Placental pericyte (primary cell): Measurements from ENCODE around the gene DPH7. TPM values are rescaled to one million over a fixed set of nuclear protein-coding genes. Genes with fewer than 3 reads are reported as not detected.

ENCODE experiments used
- total RNA-seq: library from RNA; depleted of rRNA; stranded (reverse); fragments of >200 nt; gene quantifications from 2 replicates; pipeline ENCODE4 v1.2.3, GENCODE V29; 2012

DPH7 gene
- total RNA-seq = 26.7 and 29.5 TPM in 2 replicates

DNA sequence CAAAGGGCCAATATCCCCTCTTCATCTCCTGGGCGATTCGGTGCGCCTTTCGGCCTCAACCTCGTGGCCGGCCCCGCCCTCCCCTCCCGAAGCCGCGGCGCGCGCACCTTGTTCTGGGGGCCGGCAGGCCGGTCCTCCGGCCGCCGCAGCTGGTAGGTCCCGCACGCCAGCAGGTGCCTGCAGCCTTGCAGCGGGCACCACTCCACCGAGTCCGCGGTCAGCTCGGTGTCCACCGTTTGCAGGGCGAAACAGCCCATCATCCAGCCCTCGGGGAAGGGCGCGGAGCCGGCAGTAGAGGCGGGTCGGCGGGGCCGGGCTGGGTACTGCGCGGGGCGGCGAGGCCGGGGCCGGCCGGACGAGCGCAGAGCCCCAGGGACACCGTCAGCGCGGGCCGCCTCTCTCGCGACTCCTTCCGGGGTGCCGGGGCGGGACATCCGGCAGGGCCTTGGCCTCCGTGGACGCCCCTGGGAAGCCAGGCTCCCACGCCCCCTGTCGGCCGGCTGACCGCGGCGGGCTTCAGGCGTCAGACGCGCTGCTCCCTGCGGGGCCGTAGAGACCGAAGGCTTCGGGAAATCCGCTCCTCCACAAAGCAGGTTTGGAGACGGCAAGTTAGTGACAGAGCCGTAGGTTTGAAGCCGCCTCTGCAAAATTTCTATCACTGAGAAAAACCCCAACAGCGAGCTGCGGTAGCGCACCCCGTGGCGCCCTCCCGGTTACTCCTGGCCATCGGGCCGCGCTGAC is at the start of gene DPH7:
TSS of gene DPH7 (minus strand) at position 408 of the 741 bp plus-strand sequence. CDS start at position 260, 148 bp downstream.

DNA sequence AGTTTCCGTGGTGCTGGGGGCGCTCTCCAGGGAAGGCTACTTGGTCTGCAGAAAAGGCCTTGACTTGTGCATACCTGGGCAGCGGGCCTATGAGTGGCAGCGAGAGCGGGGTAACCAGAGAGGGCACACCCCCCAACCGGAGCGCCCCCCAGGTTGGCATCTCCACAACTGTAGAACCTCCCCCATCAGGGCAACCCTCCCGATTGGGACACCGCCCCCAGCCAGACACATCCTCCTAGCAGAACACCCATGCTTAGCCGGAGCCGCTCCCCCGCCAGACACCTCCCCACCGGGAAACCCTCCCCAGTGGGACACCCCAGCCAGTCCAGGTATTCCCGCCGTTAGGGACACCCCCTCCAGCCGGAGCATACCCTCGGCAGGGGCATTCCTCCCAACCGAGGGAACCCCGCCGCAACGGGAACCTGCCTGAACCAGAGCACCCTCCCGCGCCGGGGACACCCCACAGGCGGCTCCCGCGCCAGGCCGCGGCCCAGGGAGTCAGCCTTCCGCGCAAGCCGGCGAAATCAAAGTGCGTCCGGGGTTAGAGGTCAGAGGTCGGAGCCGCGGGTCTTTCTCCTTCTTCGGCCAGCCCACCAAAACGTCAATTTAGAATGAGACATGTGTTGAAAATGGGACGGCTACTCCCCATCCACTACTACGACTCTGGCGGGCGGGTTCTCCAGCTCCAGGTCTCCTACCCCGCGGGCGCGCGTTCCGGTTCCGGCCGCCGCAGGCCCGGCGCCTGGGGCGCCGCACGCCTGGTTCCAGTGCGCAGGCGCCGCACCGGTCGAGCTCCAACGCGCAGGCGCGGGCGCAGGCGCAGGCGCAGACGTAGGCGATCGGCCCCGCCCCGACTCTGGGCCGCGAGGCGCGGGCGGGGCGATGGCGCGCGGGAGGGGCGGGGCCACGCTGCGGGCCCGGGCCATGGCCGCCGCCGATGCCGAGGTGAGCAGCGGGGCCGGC is 39.7 kb upstream of the DPH7 start, which contains the start of gene EHMT1:
TSS of gene EHMT1 (plus strand) at position 901 of the 963 bp plus-strand sequence. CDS start at position 925, 24 bp downstream.

DNA sequence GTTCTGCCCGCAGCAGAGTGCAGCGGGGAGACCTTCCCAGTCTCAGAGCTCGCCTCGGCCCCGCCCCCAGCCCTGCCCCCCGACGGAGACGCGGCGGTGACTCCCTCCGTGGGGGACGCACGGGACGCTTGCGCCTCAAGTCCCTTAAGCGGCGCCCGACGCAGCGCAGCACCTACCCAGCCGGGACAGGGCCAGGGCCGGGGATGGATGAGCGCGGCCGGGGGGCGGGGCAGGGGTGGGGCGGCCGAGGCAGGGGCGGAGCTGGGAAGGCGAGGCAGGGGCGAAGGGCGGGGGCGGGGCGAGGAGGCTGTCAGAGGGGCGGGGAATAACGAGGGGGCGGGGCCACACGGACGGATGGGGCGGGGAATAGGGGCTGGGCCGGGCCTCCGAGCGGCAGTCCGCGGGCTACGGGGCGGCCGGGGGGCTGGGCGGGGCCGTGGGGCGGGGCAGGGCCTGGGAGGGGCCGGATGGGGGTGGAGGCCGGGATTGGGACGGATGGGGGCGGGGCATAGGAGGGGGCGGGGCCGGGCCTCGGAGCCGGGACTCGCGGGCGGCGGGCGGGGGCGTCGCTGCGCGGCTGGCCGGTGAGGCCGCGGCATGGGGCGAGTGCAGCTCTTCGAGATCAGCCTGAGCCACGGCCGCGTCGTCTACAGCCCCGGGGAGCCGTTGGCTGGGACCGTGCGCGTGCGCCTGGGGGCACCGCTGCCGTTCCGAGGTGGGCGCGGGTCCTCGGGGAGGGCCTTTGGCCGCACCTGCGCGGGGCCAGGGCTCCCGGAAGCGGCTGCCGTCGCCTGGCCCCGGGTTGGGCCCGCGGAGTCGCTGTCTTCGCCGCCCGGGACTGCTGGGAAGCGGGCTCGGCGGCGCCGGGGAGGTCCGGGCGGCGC is 26.6 kb upstream of the DPH7 start, which contains the start of gene ARRDC1:
TSS of gene ARRDC1 (plus strand) at position 566 of the 884 bp plus-strand sequence. CDS start at position 598, 32 bp downstream.

DNA sequence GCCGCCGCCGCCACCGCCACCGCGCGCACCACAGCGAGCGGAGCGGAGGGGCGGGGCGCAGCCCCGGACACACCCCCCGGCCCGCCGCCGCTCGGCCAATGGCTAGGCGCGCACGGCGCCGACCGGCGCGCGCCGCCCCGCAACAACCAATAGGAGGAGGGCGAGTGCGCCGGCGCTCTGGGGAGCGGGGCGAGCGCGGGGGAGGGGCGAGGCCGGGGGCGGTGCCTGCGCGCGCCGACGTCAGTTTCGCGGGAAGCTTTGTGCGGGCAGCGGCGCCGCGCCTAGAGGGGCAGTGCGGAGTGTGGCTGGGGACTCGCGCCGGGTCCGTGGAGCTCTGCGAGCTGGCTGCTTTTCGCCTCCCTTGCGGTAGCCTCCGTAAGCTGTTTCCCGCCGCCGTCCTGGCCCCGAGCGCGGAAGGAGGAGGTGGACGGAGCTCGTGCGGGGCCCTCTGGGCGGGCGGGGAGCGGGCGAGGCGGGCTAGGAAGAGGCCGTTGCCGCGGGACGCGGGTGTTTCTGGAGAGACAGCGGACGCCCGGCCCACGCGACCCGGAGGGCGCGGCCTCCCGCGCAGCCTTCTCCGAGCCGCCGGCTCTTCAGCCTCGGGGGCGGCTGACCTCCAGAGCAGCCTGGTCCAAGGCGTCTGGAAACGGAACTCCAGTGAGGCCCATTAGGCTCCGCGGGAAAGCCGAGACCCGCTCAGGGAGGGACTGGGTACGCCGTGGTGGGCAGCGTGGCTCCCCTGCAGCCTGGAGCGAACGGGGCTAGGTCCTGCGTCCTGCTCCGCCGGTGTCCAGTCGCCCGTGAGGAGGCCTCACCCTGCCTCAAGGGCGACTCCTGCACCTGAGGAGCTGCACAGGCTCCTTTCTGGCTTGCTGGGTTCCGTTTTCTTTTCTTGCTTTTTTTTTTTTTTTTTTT is 12.0 kb upstream of the DPH7 start, which contains the start of gene ZMYND19:
TSS of gene ZMYND19 (minus strand) at position 44 of the 915 bp plus-strand sequence. CDS start 249 bp downstream, outside the sequence.

DNA sequence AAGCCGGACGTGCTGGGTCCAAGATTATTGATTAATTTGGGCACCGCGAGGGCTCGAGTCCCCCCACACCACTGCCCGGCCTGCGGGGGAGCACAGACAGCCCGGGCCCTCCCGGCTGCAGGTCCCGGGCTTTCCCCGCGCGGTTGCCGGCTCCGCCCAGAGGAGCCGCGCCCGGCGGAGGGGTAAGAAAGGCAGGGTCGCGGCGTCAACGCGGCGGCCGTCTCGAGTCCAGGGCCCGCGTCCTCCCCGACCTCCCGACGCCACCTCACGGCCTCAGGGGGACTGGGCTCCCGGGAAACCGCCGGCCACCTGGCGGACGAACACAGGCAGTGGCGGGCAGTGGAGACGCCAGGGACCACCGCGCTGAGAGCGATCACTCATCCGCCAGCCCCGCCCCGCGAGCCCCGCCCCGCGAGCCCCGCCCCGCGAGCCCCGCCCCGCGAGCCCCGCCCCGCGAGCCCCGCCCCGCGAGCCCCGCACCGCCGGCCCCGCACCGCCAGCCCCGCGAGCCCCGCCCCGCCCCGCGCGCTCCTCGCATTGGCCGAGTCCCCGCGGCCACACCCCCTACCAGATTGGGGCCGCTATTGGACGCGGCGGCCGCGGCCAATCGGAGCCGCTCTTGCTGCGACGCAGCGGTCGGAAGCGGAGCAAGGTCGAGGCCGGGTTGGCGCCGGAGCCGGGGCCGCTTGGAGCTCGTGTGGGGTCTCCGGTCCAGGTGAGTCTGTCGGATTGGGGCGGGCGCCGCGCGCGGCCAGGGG is 27.3 kb downstream of the DPH7 start, which contains the start of gene MRPL41:
TSS of gene MRPL41 (plus strand) at position 616 of the 758 bp plus-strand sequence. CDS start 203 bp downstream, outside the sequence.

DNA sequence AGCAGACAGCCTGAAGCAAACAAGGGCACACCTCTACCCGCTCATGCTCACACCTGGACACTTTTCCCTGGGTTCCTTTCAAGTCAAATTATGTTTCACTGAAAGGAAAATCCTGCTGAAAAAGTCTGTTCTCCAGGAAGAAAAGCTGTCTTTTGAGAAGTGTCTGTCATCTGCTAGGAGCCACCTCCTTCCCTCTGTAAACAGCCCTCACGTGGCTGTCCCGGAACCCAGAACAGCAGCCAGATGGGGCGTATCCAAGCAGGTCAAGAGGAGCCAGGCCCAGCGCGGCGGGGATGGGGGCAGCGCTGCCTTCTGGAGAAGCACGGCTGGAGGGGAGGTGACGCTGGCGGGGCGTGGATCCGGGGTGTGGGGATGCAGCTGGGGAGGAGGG is 28.5 kb downstream of the DPH7 start, which contains the start of gene PNPLA7:
TSS of gene PNPLA7 (minus strand) at position 172 of the 391 bp plus-strand sequence. CDS start 205 bp downstream, outside the sequence.

Other genes starting within 250 kb of the DPH7 start
- 5.4 and 8.3 TPM in 2 replicates for gene EXD3, start 155.8 kb downstream of the DPH7 start, total RNA-seq
- gene NOXA1, start 155.5 kb downstream of the DPH7 start, total RNA-seq = 0.14 and 0.66 TPM in 2 replicates
- gene ENTPD8, start 137.6 kb downstream of the DPH7 start, total RNA-seq = not detected in 2 replicates
- gene NSMF, start 119.6 kb downstream of the DPH7 start, total RNA-seq = 27.1 and 38.3 TPM in 2 replicates
- 0.86 and 1.1 TPM in 2 replicates for gene PNPLA7, start 28.5 kb downstream of the DPH7 start, total RNA-seq
- gene MRPL41, start 27.0 kb downstream of the DPH7 start, total RNA-seq = 28.2 and 36.4 TPM in 2 replicates
- 15.5 and 30.6 TPM in 2 replicates for gene ZMYND19, start 11.6 kb upstream of the DPH7 start, total RNA-seq
- gene ARRDC1, start 26.8 kb upstream of the DPH7 start, total RNA-seq = 24.1 and 28.5 TPM in 2 replicates
- 42.2 and 66.9 TPM in 2 replicates for gene EHMT1, start 40.1 kb upstream of the DPH7 start, total RNA-seq